Lower lobe of right lung (tissue), 2 donors: ENCODE data around the gene AP3B2. TPM values are rescaled to one million over a fixed set of nuclear protein-coding genes. Genes with fewer than 3 reads are reported as not detected.
"Not testable (repeated sequence)": the region's sequence is repeated elsewhere in the genome, so short reads cannot be mapped to it uniquely, and the experiment has no call there.

ENCODE experiments used
- ATAC-seq, 2 donors: fragments of 200-7000 bp; cut with Tn5 transposase; one replicate each; pipeline ENCODE4 v1.9.1; 2020 to 2022; ENCODE audit warnings: mild to moderate bottlenecking in 2 of 2, moderate library complexity in 2 of 2
- DNase-seq: peaks from one replicate; pipeline ENCODE4 v3.0.0-alpha.2; 2020
- H3K27ac ChIP-seq: fragments of 200-600 bp; one replicate; pipeline ENCODE4 v1.8.0; 2022
- H3K27me3 ChIP-seq: fragments of 200-600 bp; one replicate; pipeline ENCODE4 v1.8.0; 2022; ENCODE audit warnings: low read depth
- H3K36me3 ChIP-seq: fragments of 200-600 bp; one replicate; pipeline ENCODE4 v1.8.0; 2022; ENCODE audit warnings: mild to moderate bottlenecking
- H3K4me1 ChIP-seq: fragments of 200-600 bp; one replicate; pipeline ENCODE4 v1.8.0; 2022
- H3K4me3 ChIP-seq: fragments of 200-600 bp; one replicate; pipeline ENCODE4 v1.8.0; 2022; ENCODE audit warnings: mild to moderate bottlenecking
- H3K9me3 ChIP-seq: fragments of 200-600 bp; one replicate; pipeline ENCODE4 v1.8.0; 2022
- intact Hi-C: fragments of 100-400 bp; cut with DNase I; formaldehyde crosslinking; loops from one replicate; pipeline ENCODE4 v1.11.0; 2022
- total RNA-seq: library from RNA; stranded (reverse); fragmentation: NEBNext Ultra II Directional; extraction: Animal tissue kit (Norgen Biotek cat#: 25700); gene quantifications from one replicate; pipeline ENCODE4 v1.2.1, GENCODE V29; 2021
- TF ChIP-seq, protein P1 (sequence below): fragments of 200-600 bp; IDR thresholded peaks from one replicate; pipeline ENCODE4 v1.8.0; 2022; ENCODE audit warnings: antibody characterized with exemption, mild to moderate bottlenecking
- donor health status: DM: no; HTN: yes; CAD: no; lungs with severe emphysema.

AP3B2 gene
- total RNA-seq, 1 donor from 2014 or later = 3.0 TPM

DNA sequence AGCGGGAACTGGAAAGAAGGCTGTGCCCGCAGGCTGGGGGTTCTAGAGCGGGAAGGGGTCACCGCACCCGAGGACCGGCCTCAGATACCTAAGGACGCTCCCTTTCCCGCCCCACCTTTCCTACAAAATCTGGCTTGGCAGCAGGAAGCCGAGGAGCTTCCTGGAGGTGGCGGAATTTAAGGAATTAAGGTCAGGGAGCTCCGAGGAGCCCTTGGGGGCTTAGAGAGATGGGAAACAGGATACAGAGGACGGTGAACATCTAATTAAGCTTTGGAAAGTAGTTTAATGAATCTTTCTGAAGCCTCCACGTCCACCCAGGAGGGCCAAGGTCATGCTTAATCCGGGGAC is 507 bp upstream of the AP3B2 start:
- Histone ChIP-seq H3K9me3 (no peaks in the 10 kb centered on the region), H3K36me3 (no peaks in the 10 kb centered on the region), H3K27me3 (peaks cover 14% of the 10 kb centered on the region), H3K4me1 (peaks cover 13% of the 10 kb centered on the region), H3K27ac (no peak overlapping the region), H3K4me3 (peak overlapping the region; percentile 80)
- TF ChIP-seq, protein P1, sequence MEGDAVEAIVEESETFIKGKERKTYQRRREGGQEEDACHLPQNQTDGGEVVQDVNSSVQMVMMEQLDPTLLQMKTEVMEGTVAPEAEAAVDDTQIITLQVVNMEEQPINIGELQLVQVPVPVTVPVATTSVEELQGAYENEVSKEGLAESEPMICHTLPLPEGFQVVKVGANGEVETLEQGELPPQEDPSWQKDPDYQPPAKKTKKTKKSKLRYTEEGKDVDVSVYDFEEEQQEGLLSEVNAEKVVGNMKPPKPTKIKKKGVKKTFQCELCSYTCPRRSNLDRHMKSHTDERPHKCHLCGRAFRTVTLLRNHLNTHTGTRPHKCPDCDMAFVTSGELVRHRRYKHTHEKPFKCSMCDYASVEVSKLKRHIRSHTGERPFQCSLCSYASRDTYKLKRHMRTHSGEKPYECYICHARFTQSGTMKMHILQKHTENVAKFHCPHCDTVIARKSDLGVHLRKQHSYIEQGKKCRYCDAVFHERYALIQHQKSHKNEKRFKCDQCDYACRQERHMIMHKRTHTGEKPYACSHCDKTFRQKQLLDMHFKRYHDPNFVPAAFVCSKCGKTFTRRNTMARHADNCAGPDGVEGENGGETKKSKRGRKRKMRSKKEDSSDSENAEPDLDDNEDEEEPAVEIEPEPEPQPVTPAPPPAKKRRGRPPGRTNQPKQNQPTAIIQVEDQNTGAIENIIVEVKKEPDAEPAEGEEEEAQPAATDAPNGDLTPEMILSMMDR = no peak
- ATAC-seq = no peak
- intact Hi-C loops = no loop called here
- no peak for DNase-seq

DNA sequence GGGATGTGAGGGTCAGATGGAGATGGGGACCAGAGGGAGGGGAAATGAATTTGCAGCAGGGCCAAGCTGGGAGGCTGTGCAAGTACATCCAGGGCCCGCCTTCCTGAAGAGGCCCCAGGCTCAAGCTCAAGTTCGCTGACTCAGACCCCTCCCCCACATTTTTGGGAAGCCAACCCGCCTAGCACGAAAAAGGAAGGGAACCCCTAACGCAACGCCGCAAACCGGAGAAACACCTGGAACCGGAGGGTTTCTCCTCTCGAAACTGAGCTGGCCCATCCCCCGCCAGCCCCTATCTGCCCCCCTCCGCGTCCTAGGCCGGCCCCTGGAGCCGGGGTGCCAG is 624 bp downstream of the AP3B2 start:
- Histone ChIP-seq H3K36me3 (no peaks in the 10 kb centered on the region), H3K4me1 (peaks cover 13% of the 10 kb centered on the region), H3K27me3 (peaks cover 14% of the 10 kb centered on the region), H3K27ac (no peak overlapping the region), H3K4me3 (peak overlapping the region; percentile 80), H3K9me3 (no peaks in the 10 kb centered on the region)
- no peak for DNase-seq
- intact Hi-C loops = no loop called here
- TF ChIP-seq, protein P1 = no peak
- ATAC-seq = no peak

DNA sequence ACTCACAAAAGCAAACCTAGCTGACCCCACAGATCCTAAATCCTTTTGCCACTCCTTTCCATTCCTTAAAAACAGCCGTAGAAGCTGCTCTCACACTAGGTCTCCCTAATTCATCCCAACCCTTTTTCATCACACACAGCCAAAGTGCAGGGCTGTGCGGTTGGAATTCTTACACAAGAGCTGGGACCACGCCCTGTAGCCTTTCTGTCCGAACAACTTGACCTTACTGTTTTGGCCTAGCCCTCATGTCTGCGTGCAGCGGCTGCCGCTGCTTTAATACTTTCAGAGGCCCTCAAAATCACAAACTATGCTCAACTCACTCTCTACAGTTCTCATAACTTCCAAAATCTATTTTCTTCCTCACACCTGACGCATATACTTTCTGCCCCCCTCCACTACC is 3.8 kb downstream of the AP3B2 start:
- H3K27ac ChIP-seq, H3K9me3 ChIP-seq, H3K4me3 ChIP-seq, DNase-seq, ATAC-seq, intact Hi-C loops, H3K36me3 ChIP-seq: not testable (repeated sequence)
- peaks cover 13% of the 10 kb centered on the region for H3K4me1 ChIP-seq
- peaks cover 14% of the 10 kb centered on the region for H3K27me3 ChIP-seq

DNA sequence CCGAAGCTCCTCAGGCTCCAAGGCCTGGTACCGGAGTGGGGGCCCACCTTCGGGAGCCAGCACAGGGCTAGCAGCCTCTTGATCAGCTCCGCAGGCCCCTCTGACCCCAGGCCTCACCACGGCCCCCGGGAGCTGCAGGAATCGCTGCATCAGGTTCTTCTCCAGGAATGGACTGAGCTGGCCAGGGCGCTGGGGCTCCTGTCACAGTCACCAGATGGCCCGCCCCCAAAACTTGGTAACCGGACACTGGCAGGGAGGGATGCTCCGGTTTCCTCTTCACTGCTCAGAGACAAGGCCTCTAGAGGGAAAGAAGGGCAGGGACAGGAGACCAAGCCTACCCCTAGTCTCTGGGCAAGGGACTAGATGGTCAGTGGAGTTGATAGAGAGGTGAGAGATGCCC is 9.9 kb downstream of the AP3B2 start:
- no peak overlapping the region for H3K4me3 ChIP-seq
- no peak for DNase-seq
- ATAC-seq = no peak
- intact Hi-C loops = no loop called here
- TF ChIP-seq, protein P1 = no peak
- no peaks in the 10 kb centered on the region for H3K36me3 ChIP-seq
- no peaks in the 10 kb centered on the region for H3K27me3 ChIP-seq
- no peak overlapping the region for H3K27ac ChIP-seq
- H3K4me1 ChIP-seq = no peaks in the 10 kb centered on the region
- no peaks in the 10 kb centered on the region for H3K9me3 ChIP-seq

DNA sequence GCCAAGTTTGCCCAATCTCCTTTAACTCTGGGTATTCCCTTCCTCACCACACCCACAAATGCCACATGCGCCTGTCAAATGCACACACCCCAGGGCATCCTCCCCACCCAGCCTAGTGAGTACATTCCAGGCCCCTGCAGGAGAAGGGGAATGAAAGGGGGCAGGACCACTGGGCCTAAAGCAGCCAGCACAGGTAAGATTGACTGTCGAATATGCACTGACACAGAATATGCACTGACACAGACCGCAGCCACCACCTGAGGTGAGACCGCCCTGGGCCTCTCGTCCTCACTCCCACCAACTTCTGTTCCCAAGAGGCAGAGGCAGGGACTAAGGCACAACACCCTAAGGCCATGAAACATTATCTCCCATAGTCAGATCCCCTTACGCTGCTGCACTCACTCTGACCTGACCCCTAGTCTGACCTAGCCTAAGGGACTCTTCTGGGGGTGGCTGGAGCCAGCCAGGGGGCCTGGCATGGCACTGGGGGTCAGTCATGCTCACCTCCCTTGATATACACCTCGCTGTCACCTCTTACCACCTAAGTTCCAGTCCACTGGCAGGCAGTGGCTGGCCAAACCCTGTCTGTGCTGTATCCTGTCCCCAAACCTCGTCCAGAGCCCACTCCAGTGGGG is 10.8 kb downstream of the AP3B2 start:
- DNase-seq = no peak
- Histone ChIP-seq H3K4me1 (no peaks in the 10 kb centered on the region), H3K36me3 (no peaks in the 10 kb centered on the region), H3K4me3 (no peak overlapping the region), H3K27ac (no peak overlapping the region), H3K27me3 (no peaks in the 10 kb centered on the region), H3K9me3 (no peaks in the 10 kb centered on the region)
- peak in 1 of 2 donors; percentile 17 for ATAC-seq
- intact Hi-C loops = no loop called here
- TF ChIP-seq, protein P1 = no peak

DNA sequence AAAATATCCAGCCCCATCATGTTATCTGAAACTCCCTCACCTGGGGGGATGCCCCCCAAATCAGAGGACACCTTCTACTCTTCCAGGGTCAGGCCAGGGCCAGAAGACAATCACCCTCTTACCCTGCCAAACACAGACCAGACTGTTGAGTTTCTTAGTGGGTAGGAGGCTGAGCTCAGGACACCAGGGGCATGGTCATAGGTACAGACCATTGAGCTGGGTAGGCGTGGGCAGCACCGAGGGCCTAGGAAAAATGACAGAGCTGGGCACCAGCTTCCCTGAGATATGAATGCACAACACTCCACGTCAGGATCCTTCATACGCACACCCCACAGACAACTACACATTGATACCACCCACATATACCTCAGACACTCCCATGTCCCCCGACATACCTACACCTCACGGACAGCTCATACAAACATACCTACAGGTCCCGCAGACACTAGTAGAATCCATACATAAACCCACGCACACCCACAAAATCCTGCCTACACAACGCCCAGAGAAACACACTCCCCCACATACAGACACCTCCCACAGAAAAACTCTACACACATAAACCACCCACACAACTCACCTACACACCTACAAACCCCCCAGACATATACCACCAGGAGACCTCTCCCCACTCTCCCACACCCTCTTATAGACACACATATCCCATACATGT is 11.8 kb downstream of the AP3B2 start:
- no peak for ATAC-seq
- Histone ChIP-seq H3K27me3 (no peaks in the 10 kb centered on the region), H3K4me1 (no peaks in the 10 kb centered on the region), H3K27ac (no peak overlapping the region), H3K9me3 (no peaks in the 10 kb centered on the region), H3K36me3 (no peaks in the 10 kb centered on the region), H3K4me3 (no peak overlapping the region)
- TF ChIP-seq, protein P1 = no peak
- no peak for DNase-seq
- intact Hi-C loops = no loop called here
